Stimulated activated CD8-positive, alpha-beta memory T cell treated with anti-CD3 and anti-CD28 coated beads, Interleukin-12 subunit alpha, Interleukin-12 subunit beta, amount 100 ng/mL, for 4 hours (primary cell): Measurements from ENCODE around the gene ST6GAL1.

Experiments used
- DNase-seq: peaks from one replicate; pipeline ENCODE4 v3.0.0-alpha.2; 2020; ENCODE audit warnings: low read depth

Gene ST6GAL1

DNA sequence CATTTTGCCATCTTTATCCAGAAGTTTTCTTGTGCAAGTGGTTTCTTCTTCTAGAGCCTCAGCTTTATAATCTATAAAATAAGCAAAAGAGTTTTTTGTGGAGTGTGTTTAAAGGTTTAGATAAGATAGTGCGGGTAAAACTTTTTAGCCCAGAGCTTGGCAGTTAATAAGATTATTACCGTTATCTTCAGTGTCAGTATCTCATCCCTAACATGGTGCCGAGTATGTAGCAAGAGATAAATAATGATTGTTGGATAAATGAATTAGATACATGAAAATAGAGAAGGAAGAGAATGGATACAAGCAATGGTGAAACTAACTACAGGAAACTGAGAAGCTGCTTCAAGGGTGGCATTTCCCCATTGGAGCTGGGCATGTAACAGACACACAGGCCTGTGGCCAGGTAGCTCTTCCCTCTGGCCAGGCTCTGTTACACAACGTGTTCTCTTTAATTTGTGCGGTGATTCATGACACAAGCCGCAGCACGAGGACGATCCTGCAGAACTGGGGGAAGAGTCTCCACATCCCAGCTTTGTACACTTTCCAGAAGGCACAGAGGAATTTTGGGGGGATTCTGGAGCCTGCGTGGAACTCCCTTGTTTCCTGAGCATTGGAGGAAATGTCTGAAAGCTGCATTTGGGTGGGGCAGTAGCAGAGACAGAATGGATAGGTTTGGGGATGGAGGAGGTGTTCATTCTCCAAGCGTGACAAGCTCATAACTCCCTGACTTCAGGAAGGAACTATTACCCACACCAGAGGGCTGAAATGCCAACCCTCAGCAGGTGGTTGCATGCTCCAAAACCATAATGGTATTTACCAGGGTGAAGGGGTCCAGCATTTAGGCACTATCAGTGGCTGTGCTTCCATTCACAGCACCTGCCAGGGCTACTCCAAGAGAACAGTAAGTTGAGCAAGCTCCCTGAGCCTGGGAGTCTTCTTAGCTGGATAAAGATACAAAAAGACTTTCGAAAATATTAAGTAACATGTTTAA, 14.2 kb upstream of the ST6GAL1 start:
- no peak for DNase-seq

- no peak for DNase-seq
These were observed 12.6 kb upstream of the ST6GAL1 start for GRCh38 chr3:186917512-186918312.

DNA sequence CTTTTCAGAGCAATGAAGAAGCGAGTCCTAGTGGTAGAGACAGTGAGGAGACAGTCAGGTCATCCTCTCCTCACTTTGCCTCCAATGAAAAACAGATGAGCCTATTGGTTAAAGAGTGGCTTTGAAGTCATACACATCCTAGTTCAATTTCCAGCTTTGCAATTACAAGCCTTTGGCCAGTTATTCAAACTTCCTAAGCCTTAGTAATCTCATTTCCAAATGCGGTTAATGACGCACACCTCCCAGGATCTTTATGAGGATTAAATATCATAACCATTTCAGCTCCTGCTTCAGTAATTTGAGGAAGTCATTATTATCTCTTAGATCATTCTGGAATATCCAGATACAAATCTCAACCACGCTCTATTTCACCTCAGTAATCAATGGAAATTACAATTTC, 10.0 kb upstream of the ST6GAL1 start:
- no peak for DNase-seq

DNA sequence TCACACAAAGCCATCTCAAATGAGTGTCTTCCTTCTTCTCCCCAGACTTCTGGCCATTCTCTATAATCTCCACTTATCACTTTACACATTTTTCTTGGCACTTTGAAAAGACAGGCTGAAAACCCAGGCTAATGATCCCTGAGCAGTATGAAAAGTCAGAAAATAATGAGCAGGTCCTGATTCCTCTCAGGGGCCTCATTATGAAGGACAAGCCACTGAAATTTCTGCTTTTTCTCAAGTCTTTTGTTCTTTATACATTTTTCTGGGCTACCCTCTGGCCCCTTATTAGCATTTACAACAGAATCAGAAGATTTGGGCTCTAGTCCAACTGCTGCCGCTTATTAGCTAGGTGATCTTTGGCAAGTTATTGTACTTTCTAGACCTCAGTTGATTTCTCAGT, 9.5 kb upstream of the ST6GAL1 start:
- DNase-seq: no peak

- DNase-seq: no peak
These were observed 8.7 kb upstream of the ST6GAL1 start for GRCh38 chr3:186921578-186921977.

GRCh38 chr3:186922224-186922623, 8.1 kb upstream of the ST6GAL1 start:
- DNase-seq: no peak

DNA sequence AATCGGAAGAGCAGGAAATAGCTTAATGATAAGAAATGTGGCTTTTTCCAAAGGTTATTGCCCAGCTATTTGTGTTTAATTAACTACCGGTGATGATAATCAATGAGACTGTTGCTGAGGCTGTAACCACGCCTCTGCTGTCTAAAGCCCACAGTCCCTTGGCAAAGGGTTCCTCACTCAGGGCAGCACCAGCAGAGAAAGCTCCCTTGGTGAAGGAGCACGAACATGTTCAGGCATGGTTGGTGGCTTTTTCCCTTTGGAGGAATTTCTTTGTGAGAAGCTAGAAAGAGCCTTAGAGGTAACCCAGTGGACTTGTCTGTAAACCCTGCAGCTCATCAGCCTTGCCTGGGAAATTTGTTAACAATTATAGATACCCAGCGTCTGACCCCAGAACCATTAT, 7.5 kb upstream of the ST6GAL1 start:
- no peak for DNase-seq

DNA sequence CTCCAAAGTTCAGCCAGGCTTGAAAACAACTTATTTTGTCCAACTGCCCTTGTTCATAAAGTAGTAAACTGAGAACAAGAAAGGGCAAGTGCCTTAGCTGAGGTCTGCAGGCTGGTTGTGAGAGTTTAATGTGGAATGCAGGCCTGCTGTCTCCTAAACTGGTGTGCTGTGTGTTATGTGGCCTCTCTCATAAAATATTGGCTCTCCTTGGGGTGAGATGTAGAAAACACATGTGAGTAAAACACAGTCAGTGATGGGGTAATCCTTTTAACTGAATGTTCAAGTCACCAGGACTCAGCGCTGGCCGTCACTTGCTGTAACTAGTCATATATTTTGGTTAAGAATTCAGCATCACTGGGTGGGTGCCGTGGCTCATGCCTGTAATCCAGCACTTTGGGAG, 7.1 kb upstream of the ST6GAL1 start:
- no peak for DNase-seq

DNA sequence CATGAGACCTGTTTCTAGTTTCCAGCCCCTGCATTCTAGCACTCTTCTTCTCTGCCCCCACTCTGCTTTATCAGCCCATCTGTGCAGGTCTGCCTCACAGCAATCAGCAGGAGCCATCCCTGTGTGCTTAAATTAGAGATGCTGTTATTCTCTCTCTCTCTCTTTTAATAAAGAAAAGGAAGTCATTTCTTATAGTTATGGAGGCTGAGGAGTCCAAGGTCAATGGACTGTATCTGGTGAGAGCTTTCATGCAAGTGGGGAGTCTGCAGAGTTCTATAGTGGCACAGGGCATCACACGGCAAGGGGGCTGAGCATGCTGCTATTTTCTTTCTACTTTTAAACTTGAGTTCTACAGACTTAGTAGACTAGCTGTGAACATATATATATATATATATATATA, 4.5 kb upstream of the ST6GAL1 start:
- DNase-seq: no peak

DNA sequence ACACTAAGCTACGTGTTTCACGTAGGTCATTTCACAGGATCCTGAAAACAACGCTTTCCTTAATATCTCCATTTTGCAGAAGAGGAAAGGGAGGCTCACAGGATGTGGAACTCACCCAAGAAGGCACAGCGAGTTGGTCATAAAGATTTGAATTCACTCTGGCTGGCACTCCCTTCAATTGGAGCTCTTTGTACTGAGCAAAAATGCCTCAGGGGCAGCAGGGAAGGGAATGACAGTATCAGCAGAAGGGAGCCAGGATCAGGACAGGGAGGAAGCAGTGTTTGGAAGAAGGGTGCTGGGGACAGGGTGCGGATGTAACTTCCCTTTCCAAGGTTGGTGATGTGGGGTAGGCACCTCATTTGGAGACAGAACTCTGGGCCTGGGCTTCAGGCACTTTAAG, 1.1 kb upstream of the ST6GAL1 start:
- DNase-seq: no peak

GRCh38 chr3:186929685-186930084, 641 bp upstream of the ST6GAL1 start:
- DNase-seq: no peak

DNA sequence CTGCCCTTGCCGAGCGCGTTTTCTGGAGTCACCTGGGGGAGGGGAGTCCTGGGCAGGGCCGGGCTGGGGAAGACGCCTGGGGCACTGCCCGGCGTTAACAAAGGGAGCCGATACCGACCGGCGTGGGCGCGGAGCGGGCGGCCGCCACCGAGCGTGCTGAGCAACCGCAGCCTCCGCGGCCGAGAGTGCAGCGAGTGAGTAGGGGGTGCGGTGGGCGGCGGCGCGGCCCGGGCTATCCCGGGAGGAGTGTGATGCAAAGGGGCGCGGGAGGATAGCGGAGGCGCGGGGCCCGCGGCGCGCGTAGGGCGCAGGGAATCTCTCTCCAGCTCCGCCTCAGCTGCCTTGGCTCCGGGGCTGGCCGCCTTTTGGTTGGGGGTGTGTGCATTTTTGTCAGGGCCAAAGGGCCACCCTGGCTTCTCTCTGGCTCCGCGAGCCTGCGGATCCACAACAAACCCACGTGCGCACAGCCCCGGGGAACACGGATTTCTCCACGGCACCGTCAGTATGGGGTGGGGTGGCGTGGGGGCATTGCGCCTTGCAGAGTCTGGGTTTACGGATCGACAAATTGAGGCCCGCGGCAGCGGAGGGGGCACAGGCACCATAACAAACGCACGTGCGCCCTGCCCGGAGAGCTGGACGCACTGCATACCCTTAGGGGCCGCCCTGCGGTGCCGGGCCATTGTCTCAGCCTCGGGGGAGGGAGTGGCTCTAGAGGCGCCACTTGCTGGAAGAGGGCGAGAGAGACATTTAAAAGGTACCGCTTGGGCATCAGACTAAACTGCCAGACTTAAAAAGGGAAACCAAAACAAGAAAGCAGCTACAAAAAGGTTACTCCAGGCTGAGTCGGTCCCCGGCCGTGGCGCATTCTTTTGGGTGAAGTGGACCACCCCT, 560 bp downstream of the ST6GAL1 start:
- DNase-seq: peak; percentile 42

DNA sequence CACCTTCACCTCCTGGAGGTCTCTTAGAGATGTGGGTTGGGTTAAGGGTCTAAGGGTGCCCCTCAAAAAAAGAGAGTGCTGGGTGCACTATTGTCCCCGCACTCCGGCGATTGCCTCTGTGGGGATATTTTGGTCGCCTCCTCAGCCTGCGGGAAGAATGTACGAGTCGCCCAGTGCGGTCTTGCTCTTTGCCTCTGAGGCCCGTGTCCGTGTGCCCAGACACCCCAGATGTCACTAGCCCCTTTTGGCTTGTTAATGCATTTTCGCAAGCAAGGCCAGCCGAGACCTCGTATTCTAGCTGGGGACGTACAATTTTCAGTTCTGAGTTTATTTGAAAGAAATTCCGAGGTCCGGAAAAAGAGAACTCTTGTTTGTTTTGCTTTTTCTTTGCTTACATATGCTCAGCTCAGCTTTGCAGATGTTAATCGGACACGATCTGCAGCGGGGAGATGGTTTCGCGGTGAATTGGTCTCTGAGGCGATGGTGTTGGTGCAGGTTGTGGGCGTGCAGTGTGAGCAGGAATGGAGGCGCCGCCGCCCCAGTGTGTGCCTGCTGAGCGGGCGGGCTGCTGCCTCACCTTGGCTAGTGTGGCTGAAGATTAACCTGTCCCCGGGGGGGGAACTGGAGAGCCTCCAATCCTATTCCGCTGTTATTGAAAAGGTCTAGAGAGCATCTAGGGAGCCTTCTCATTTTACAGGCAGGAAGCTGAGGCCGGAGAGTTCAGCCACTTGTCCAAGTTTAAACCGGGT, 1.4 kb downstream of the ST6GAL1 start:
- DNase-seq: peak; percentile 52

- no peak for DNase-seq
These were observed 2.2 kb downstream of the ST6GAL1 start for GRCh38 chr3:186932281-186933181.

DNA sequence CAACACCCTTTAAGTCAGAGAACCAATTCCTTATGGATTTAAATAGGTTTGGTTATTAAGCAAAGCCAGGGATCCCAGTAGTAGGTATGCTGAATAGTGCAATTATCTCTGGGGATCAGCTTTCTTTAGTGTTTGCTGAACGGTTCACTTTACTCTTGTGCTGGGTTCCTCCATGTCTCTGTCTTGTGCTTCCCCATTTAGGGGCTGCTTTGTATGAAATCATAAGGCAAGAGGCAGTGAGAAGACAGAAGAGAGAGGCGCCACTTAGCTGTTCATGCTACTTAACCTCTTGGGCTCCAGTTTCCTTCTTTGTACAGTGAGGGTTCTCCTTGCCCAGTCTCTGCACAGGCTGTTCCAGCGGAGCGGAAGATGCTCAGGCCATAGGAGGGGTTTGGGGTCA, 3.5 kb downstream of the ST6GAL1 start:
- no peak for DNase-seq

- no peak for DNase-seq
These were observed 4.8 kb downstream of the ST6GAL1 start for GRCh38 chr3:186935133-186935532.

GRCh38 chr3:186937017-186937875, 6.9 kb downstream of the ST6GAL1 start:
- DNase-seq: no peak

GRCh38 chr3:186938716-186939115, 8.4 kb downstream of the ST6GAL1 start:
- DNase-seq: no peak

GRCh38 chr3:186939536-186939935, 9.2 kb downstream of the ST6GAL1 start:
- DNase-seq: no peak
